Measurements from ENCODE around the gene DRAP1. TPM values are rescaled to one million over a fixed set of nuclear protein-coding genes. Genes with fewer than 3 reads are reported as not detected.

DRAP1 gene
- total and polyA plus RNA-seq, 9 of the 15 experiments (the other 6 are each of a cell fraction or from before 2014, with no cell fraction given), result 9.6 to 200 (median 92.9) TPM

DNA sequence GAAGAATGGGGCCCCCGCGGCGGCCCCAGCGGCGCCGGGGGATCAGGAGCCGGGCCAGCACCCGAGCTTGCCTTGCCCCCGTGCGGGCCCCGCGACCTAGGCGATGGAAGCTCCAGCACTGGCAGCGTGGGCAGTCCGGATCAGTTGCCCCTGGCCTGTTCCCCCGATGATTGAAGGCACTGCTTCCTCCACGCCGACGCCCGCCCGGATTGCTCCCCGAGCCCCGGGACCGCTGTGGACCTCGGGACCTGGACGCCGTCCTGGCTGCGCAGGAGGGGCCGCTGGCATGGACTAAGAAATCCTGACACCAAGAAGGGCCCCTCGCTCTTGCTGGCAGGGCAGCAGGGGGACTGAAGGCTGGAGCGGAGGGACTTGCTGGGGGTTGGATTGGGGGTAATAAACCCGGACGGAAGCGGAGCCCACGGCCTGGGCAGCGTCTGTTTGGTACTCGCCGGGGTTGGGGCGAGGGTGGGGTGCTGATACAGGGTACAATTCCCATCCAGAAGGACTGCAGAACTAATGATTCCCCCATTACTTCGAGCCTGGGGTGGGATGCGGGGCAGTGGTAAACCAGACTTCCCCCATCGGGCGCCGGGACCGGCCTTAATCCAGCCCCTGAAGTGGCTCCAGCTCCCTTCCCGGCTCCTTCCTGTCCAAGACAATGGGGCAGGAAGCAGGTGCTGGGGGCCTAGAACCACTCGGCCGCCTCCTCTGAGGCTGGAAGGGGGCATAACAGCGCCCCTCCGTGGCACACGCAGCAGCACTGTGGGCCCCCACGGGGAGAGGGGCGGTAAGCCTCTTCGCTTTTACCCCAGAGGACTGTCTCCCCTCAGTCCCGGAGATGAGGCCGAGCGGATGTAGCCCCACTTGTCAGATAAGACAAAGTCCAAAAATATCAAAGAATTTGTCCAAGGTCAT, 27.7 kb upstream of the DRAP1 start:
- H3K79me2 ChIP-seq (ENCODE audit: control insufficient read depth, insufficient read depth, low read length), result peaks cover 73% of the 10 kb centered on the region
- H3K27me3 ChIP-seq (ENCODE audit: control insufficient read depth in 2 of 2, insufficient read depth in 2 of 2, low read length in 2 of 2), result no peaks in the 10 kb centered on the region
- no peaks in the 10 kb centered on the region for H3K9me1 ChIP-seq (ENCODE audit: control insufficient read depth, insufficient read depth, low read length)
- FAIRE-seq (peak; percentile 19), DNase-seq (ENCODE audit: extremely low read depth in 1 of 4, low spot score in 3 of 4) (peak in 3 of 4 experiments; percentile 39 to 80 (median 73)), ATAC-seq (peak; percentile 36)
- H3K4me3 ChIP-seq, result peak overlapping the region; percentile 70
- H3K9me3 ChIP-seq (replicated peaks; ENCODE audit: control insufficient read depth, insufficient read depth, low read depth, low read length), result no peaks in the 10 kb centered on the region
- BruUV-seq (replicated peaks), result TSS peak; percentile 80
- peak overlapping the region; percentile 89 for H3K4me2 ChIP-seq (ENCODE audit: insufficient read depth, low read length)
- H4K20me1 ChIP-seq (replicated peaks; ENCODE audit: control insufficient read depth, insufficient read depth, low read length), result peaks cover 28% of the 10 kb centered on the region
- in situ Hi-C loops (cut with MboI) (no loop called here), intact Hi-C loops (cut with micrococcal nuclease) (no loop called here)
- peak overlapping the region; percentile 80 to 98 for H3K9ac ChIP-seq (ENCODE audit: insufficient read depth in 1 of 2, low read depth in 2 of 2, low read length in 2 of 2)
- no peak overlapping the region for H2AFZ ChIP-seq (ENCODE audit: low read depth, low read length)
- H3K27ac ChIP-seq (ENCODE audit: extremely low read depth, low read depth, low read length), result peak overlapping the region; percentile 84
- POLR2A ChIA-PET, result interaction anchor here (0.5 to 14.4 kb wide), 38 partner anchors 9 to 1323 kb away, joined by 3 to 147 read pairs (median 4); partner anchors contain the start of genes BANF1, C11orf68, CFL1 and FOSL1
- CTCF ChIA-PET (ENCODE audit: low intra/inter-chr PET ratio), result no interaction called here
- H3K4me1 ChIP-seq (replicated peaks in 1 of 2; ENCODE audit: control insufficient read depth in 2 of 2, insufficient read depth in 2 of 2, low read length in 2 of 2), result peaks cover 40 to 68% of the 10 kb centered on the region in 2 experiments
- 1% methylated on average over 57 of the region's 57 CpGs for WGBS (ENCODE audit: insufficient coverage, low coverage, missing lambda C conversion rate)
- H3K36me3 ChIP-seq (ENCODE audit: control insufficient read depth, insufficient read depth, low read length), result peaks cover 50% of the 10 kb centered on the region
- TF ChIP-seq MTA3 (IDR thresholded peaks at IDR 0.05; ENCODE audit: borderline replicate concordance) (peak; percentile 58), ZNF780A (CRISPR knock-in tag; IDR thresholded peaks at IDR 0.05) (0 out of 2 replicates have a peak, but pooled peaks have one; percentile 44), CTBP1 (IDR thresholded peaks at IDR 0.05; ENCODE audit: borderline replicate concordance) (peak; percentile 54; the same call in 1 of the 2 replicates), TEAD4 (IDR thresholded peaks at IDR 0.05; ENCODE audit: low read length) (peak; percentile 45), TEAD4 (CRISPR knock-in tag; IDR thresholded peaks at IDR 0.05; ENCODE audit: borderline replicate concordance) (no peak), ETV5 (CRISPR knock-in tag; IDR thresholded peaks at IDR 0.05; ENCODE audit: low read depth) (peak; percentile 79)
- TF ChIP-seq, protein P1, sequence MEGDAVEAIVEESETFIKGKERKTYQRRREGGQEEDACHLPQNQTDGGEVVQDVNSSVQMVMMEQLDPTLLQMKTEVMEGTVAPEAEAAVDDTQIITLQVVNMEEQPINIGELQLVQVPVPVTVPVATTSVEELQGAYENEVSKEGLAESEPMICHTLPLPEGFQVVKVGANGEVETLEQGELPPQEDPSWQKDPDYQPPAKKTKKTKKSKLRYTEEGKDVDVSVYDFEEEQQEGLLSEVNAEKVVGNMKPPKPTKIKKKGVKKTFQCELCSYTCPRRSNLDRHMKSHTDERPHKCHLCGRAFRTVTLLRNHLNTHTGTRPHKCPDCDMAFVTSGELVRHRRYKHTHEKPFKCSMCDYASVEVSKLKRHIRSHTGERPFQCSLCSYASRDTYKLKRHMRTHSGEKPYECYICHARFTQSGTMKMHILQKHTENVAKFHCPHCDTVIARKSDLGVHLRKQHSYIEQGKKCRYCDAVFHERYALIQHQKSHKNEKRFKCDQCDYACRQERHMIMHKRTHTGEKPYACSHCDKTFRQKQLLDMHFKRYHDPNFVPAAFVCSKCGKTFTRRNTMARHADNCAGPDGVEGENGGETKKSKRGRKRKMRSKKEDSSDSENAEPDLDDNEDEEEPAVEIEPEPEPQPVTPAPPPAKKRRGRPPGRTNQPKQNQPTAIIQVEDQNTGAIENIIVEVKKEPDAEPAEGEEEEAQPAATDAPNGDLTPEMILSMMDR (IDR thresholded peaks at IDR 0.05 in 2 of 3, conservative IDR thresholded peaks at IDR 0.05 in 1 of 3; ENCODE audit: insufficient read depth in 2 of 3, low read depth in 1 of 3, low read length in 3 of 3), result peak; percentile 53 to 65 (median 56)
- TF ChIP-seq, protein P2, sequence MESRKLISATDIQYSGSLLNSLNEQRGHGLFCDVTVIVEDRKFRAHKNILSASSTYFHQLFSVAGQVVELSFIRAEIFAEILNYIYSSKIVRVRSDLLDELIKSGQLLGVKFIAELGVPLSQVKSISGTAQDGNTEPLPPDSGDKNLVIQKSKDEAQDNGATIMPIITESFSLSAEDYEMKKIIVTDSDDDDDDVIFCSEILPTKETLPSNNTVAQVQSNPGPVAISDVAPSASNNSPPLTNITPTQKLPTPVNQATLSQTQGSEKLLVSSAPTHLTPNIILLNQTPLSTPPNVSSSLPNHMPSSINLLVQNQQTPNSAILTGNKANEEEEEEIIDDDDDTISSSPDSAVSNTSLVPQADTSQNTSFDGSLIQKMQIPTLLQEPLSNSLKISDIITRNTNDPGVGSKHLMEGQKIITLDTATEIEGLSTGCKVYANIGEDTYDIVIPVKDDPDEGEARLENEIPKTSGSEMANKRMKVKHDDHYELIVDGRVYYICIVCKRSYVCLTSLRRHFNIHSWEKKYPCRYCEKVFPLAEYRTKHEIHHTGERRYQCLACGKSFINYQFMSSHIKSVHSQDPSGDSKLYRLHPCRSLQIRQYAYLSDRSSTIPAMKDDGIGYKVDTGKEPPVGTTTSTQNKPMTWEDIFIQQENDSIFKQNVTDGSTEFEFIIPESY (CRISPR knock-in tag; IDR thresholded peaks at IDR 0.05), result 0 out of 2 replicates have a peak, but pooled peaks have one; percentile 30
